ENCODE results near the gene MATN3. TPM values are rescaled to one million over a fixed set of nuclear protein-coding genes. Genes with fewer than 3 reads are reported as not detected.

The MATN3 gene
- total and polyA plus RNA-seq, 5 experiments from 2014 or later: not detected

- peak overlapping the region in 9 of 10 donors; percentile 85 to 94 (median 91) for H3K4me3 Mint-ChIP-seq
- H3K36me3 Mint-ChIP-seq: peaks cover 0 to 15% (median 7%) of the 10 kb centered on the region in 3 donors
- peak overlapping the region in 5 of 10 donors; percentile 72 to 97 (median 96) for H3K27ac Mint-ChIP-seq
- DNase-seq: no peak
- no peaks in the 10 kb centered on the region for H3K9me3 Mint-ChIP-seq
- peaks cover 13 to 31% (median 22%) of the 10 kb centered on the region in 4 donors for H3K4me1 Mint-ChIP-seq
- no peak for ATAC-seq
- H3K27me3 Mint-ChIP-seq: peaks cover 7 to 18% (median 9%) of the 10 kb centered on the region in 5 donors
- POLR2A ChIA-PET: interaction anchor here (1.4 to 1.7 kb wide), 2 partner anchors 87 to 459 kb away, joined by 3 to 4 read pairs; partner anchors contain the start of genes RHOB and TTC32
These were observed 23.9 kb downstream of the MATN3 start for GRCh38 chr2:19988600-19988999.

- H3K27ac Mint-ChIP-seq: peak overlapping the region in 2 of 10 donors; percentile 95 to 96
- ATAC-seq (no peak), DNase-seq (no peak)
- no peaks in the 10 kb centered on the region for H3K9me3 Mint-ChIP-seq
- H3K36me3 Mint-ChIP-seq: peaks cover 0 to 17% (median 7%) of the 10 kb centered on the region in 3 donors
- POLR2A ChIA-PET: no interaction called here
- H3K4me3 Mint-ChIP-seq: no peak overlapping the region
- H3K27me3 Mint-ChIP-seq: peaks cover 4 to 11% (median 7%) of the 10 kb centered on the region in 5 donors
- H3K4me1 Mint-ChIP-seq: peaks cover 15 to 31% (median 22%) of the 10 kb centered on the region in 4 donors
These were observed 24.5 kb downstream of the MATN3 start for GRCh38 chr2:19987936-19988335.

- no peak overlapping the region for H3K27ac Mint-ChIP-seq
- no peaks in the 10 kb centered on the region for H3K27me3 Mint-ChIP-seq
- no peak for DNase-seq
- POLR2A ChIA-PET: no interaction called here
- H3K36me3 Mint-ChIP-seq: peaks cover 8 to 28% (median 24%) of the 10 kb centered on the region in 3 donors
- H3K9me3 Mint-ChIP-seq: no peaks in the 10 kb centered on the region
- no peak for ATAC-seq
- H3K4me3 Mint-ChIP-seq: no peak overlapping the region
- H3K4me1 Mint-ChIP-seq: peaks cover 0 to 6% (median 3%) of the 10 kb centered on the region in 4 donors
These were observed 30.2 kb downstream of the MATN3 start for GRCh38 chr2:19982268-19982667.

GRCh38 chr2:19979932-19980331, 32.5 kb downstream of the MATN3 start:
- DNase-seq (no peak), ATAC-seq (no peak)
- POLR2A ChIA-PET: no interaction called here
- no peak overlapping the region for H3K4me3 Mint-ChIP-seq
- no peaks in the 10 kb centered on the region for H3K9me3 Mint-ChIP-seq
- no peaks in the 10 kb centered on the region for H3K27me3 Mint-ChIP-seq
- H3K27ac Mint-ChIP-seq: no peak overlapping the region
- H3K4me1 Mint-ChIP-seq: peaks cover 0 to 3% (median under 1%) of the 10 kb centered on the region in 4 donors
- H3K36me3 Mint-ChIP-seq: peaks cover 10 to 29% (median 19%) of the 10 kb centered on the region in 3 donors

GRCh38 chr2:19973466-19973865, 39.0 kb downstream of the MATN3 start:
- no peaks in the 10 kb centered on the region for H3K9me3 Mint-ChIP-seq
- POLR2A ChIA-PET: no interaction called here
- DNase-seq: no peak
- peak overlapping the region in 1 of 10 donors; percentile 30 for H3K4me3 Mint-ChIP-seq
- peaks cover 5 to 12% (median 10%) of the 10 kb centered on the region in 4 donors for H3K4me1 Mint-ChIP-seq
- peak overlapping the region in 1 of 10 donors; percentile 33 for H3K27ac Mint-ChIP-seq
- H3K27me3 Mint-ChIP-seq: no peaks in the 10 kb centered on the region
- no peak for ATAC-seq
- peaks cover 8 to 33% (median 20%) of the 10 kb centered on the region in 3 donors for H3K36me3 Mint-ChIP-seq

- H3K9me3 Mint-ChIP-seq: no peaks in the 10 kb centered on the region
- no peaks in the 10 kb centered on the region for H3K27me3 Mint-ChIP-seq
- POLR2A ChIA-PET: no interaction called here
- H3K27ac Mint-ChIP-seq: peak overlapping the region; percentile 3 to 89 (median 63)
- H3K4me1 Mint-ChIP-seq: peaks cover 5 to 12% (median 10%) of the 10 kb centered on the region in 4 donors
- DNase-seq: peak in 6 of 10 donors; percentile 6 to 56 (median 28)
- peak; percentile 76 to 96 for ATAC-seq
- no peak overlapping the region for H3K4me3 Mint-ChIP-seq
- H3K36me3 Mint-ChIP-seq: peaks cover 8 to 37% (median 17%) of the 10 kb centered on the region in 3 donors
These were observed 40.8 kb downstream of the MATN3 start for GRCh38 chr2:19971691-19972090.

GRCh38 chr2:19963386-19963785, 49.1 kb downstream of the MATN3 start:
- Mint-ChIP-seq H3K27ac (no peak overlapping the region), H3K27me3 (no peaks in the 10 kb centered on the region), H3K4me3 (no peak overlapping the region), H3K9me3 (no peaks in the 10 kb centered on the region), H3K4me1 (no peaks in the 10 kb centered on the region), H3K36me3 (peaks cover 0 to 27% (median 9%) of the 10 kb centered on the region in 3 donors)
- POLR2A ChIA-PET: no interaction called here
- DNase-seq (no peak), ATAC-seq (no peak)

- no peaks in the 10 kb centered on the region for H3K4me1 Mint-ChIP-seq
- ATAC-seq (peak; percentile 72 to 89), DNase-seq (peak; percentile 9 to 75 (median 42))
- H3K9me3 Mint-ChIP-seq: no peaks in the 10 kb centered on the region
- H3K36me3 Mint-ChIP-seq: peaks cover 0 to 15% (median 7%) of the 10 kb centered on the region in 3 donors
- POLR2A ChIA-PET: no interaction called here
- no peaks in the 10 kb centered on the region for H3K27me3 Mint-ChIP-seq
- H3K4me3 Mint-ChIP-seq: no peak overlapping the region
- H3K27ac Mint-ChIP-seq: no peak overlapping the region
These were observed 56.7 kb downstream of the MATN3 start for GRCh38 chr2:19955544-19956422.

GRCh38 chr2:19949071-19949470, 63.4 kb downstream of the MATN3 start:
- Mint-ChIP-seq H3K9me3 (no peaks in the 10 kb centered on the region), H3K4me3 (no peak overlapping the region), H3K4me1 (no peaks in the 10 kb centered on the region), H3K36me3 (peaks cover 0 to 55% (median 20%) of the 10 kb centered on the region in 3 donors), H3K27ac (no peak overlapping the region), H3K27me3 (no peaks in the 10 kb centered on the region)
- no peak for ATAC-seq
- DNase-seq: no peak
- POLR2A ChIA-PET: no interaction called here

GRCh38 chr2:19947184-19947940, 65.1 kb downstream of the MATN3 start:
- Mint-ChIP-seq H3K36me3 (peaks cover 0 to 48% (median 19%) of the 10 kb centered on the region in 3 donors), H3K9me3 (no peaks in the 10 kb centered on the region), H3K27ac (peak overlapping the region in 1 of 10 donors; percentile 41), H3K4me3 (no peak overlapping the region), H3K27me3 (no peaks in the 10 kb centered on the region), H3K4me1 (no peaks in the 10 kb centered on the region)
- ATAC-seq (no peak), DNase-seq (no peak)
- POLR2A ChIA-PET: no interaction called here

GRCh38 chr2:19944205-19944845, 68.1 kb downstream of the MATN3 start:
- Mint-ChIP-seq H3K9me3 (no peaks in the 10 kb centered on the region), H3K27ac (no peak overlapping the region), H3K4me3 (no peak overlapping the region), H3K36me3 (peaks cover 0 to 41% (median 19%) of the 10 kb centered on the region in 3 donors), H3K27me3 (no peaks in the 10 kb centered on the region), H3K4me1 (no peaks in the 10 kb centered on the region)
- ATAC-seq (no peak), DNase-seq (no peak)
- POLR2A ChIA-PET: no interaction called here

GRCh38 chr2:19943189-19943588, 69.3 kb downstream of the MATN3 start:
- Mint-ChIP-seq H3K4me1 (no peaks in the 10 kb centered on the region), H3K4me3 (no peak overlapping the region), H3K9me3 (no peaks in the 10 kb centered on the region), H3K36me3 (peaks cover 0 to 42% (median 26%) of the 10 kb centered on the region in 3 donors), H3K27me3 (no peaks in the 10 kb centered on the region), H3K27ac (no peak overlapping the region)
- ATAC-seq: no peak
- no peak for DNase-seq
- POLR2A ChIA-PET: interaction anchor here (0.6 kb wide), 1 partner anchor 184 kb away, joined by 3 read pairs; no protein-coding TSS in a partner anchor
